ENCODE data around the gene UBAC1.

UBAC1 gene

DNA sequence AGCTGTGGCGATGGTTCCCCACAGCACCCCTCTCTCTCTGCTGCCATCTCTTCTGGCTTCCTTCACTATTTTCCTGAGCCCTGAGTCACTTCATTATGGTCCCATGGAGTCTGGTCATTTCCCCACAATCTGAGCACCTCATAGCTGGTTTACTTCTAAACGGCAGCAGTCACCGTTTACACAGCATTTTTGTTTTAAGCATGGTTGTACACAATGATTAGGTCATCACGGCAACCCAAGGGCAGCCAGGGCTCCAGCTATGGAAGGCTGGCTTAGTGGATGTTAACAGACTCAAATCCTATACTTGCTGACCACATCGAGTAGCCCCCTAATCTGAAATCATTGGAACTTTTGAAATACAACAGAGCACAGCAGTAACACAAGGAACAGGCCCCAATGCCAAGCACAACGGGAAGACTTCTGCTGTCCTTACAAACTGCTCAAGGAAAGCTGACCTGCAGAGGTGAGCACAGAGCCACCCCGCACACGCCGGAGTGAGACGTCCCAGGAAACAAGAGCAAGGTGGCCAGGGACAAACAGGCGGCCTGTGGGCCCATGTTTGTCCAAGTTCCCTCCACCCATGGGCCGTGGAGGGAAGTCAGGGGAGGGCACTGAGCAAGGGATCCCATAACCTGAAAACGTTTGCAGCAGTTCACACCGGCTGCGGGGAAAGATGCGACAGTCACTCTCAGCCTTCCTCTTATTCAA, 76.7 kb downstream of the UBAC1 start:
- DNase-seq (ENCODE audit: low read depth in 2 of 2): no peak

DNA sequence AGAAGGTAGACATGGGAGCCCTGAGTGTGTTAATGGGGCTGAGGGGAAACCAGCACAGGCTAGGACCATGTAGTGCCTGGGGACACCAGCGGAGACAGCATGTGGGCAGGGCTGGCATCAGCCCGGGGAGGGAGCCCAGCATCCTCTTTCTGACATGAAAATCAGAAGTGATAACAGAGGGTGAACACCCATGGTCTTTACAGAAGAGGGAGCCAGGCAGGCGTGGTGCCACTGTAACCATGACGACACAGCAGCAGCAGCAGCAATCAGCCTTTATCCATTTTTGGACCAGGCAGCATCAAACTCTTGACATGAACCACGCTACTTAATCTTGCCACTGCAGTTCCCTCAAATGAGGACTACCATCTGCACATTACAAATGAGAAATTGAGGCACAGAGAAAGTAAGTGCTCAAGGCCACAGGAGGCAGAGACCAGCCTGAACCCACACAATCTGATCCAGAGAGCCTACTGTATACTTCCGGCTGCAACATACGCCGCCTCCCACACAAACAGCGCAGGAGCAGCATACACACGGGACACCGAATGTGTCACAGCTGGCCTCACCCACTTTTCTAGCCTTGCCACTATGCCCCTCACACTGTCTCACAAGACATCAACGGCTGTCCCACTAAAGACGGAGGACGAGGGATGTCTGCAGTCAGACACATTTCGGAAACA, 77.6 kb downstream of the UBAC1 start:
- DNase-seq (ENCODE audit: low read depth in 2 of 2): no peak

Data from fibroblast of skin of left quadriceps (primary cell).